Keratinocyte (primary cell): Measurements from ENCODE around the gene THRB.

Experiments used
- EZH2 ChIP-seq: IDR thresholded peaks from one replicate; pipeline ENCODE4 v1.6.1; 2012; ENCODE audit warnings: inconsistent platforms, mild to moderate bottlenecking, low read length, moderate library complexity
- TF ChIP-seq, protein P1 (sequence below), 3 experiments: IDR thresholded peaks in 1 of 3; conservative IDR thresholded peaks in 1 of 3; optimal IDR thresholded peaks in 1 of 3; 2 replicates in 2 of 3; 3 replicates in 1 of 3; pipeline versions ENCODE3 to v1.5.1; 2011; ENCODE audit warnings: low read length in 3 of 3, mild to moderate bottlenecking in 3 of 3, moderate library complexity in 2 of 3, control low read depth in 1 of 3, inconsistent platforms in 1 of 3; ENCODE audit not compliant: insufficient read depth in 2 of 3; ENCODE audit errors: extremely low read depth in 1 of 3

DNA sequence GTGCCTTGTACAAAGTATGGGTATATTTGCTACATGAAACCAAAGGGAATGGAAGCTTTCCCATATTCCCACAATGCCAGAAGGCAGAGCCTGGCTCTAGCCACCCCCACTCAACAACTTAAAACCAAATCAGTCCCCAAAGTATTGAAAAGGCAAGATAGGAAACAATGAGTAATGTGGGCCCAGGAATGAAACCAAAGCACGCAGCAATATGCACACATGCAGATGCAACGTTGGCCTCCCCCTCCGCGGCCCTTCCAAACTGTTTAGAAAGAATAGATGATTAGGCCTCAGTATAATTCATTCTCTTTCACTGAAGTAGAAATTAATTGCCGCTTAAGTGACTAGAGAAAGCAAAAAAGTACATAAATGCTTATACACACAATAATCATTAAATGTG, 59.1 kb downstream of the THRB start:
- TF ChIP-seq, protein P1, sequence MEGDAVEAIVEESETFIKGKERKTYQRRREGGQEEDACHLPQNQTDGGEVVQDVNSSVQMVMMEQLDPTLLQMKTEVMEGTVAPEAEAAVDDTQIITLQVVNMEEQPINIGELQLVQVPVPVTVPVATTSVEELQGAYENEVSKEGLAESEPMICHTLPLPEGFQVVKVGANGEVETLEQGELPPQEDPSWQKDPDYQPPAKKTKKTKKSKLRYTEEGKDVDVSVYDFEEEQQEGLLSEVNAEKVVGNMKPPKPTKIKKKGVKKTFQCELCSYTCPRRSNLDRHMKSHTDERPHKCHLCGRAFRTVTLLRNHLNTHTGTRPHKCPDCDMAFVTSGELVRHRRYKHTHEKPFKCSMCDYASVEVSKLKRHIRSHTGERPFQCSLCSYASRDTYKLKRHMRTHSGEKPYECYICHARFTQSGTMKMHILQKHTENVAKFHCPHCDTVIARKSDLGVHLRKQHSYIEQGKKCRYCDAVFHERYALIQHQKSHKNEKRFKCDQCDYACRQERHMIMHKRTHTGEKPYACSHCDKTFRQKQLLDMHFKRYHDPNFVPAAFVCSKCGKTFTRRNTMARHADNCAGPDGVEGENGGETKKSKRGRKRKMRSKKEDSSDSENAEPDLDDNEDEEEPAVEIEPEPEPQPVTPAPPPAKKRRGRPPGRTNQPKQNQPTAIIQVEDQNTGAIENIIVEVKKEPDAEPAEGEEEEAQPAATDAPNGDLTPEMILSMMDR (optimal IDR thresholded peaks at IDR 0.05 in 1 of 3, IDR thresholded peaks at IDR 0.05 in 1 of 3, conservative IDR thresholded peaks at IDR 0.05 in 1 of 3; ENCODE audit: extremely low read depth in 1 of 3, insufficient read depth in 2 of 3, low read length in 3 of 3) = no peak
- TF ChIP-seq EZH2 = no peak
